Neural progenitor cell (in vitro differentiated cells): ENCODE data around the gene CTU2. TPM values are rescaled to one million over a fixed set of nuclear protein-coding genes. Genes with fewer than 3 reads are reported as not detected.
A peak's percentile ranks its signal among the peaks of the same experiment; 100 is the strongest.

ENCODE experiments used
- DNase-seq: peaks from one replicate; pipeline ENCODE4 v3.0.0-alpha.2; 2016; ENCODE audit warnings: low spot score
- H2AFZ ChIP-seq: fragments of 200-600 bp; sonication (generic); replicated peaks from 2 replicates; pipeline ENCODE4 v1.6.1; 2016; ENCODE audit warnings: antibody characterized with exemption
- H3F3A ChIP-seq: fragments of 200-600 bp; sonication (generic); 2 replicates; pipeline ENCODE4 v1.6.1; 2016; ENCODE audit warnings: antibody characterized with exemption, low read depth
- H3K27ac ChIP-seq: fragments of 200-600 bp; sonication (generic); 2 replicates; pipeline ENCODE4 v1.5.1; 2016; ENCODE audit warnings: mild to moderate bottlenecking
- H3K27me3 ChIP-seq: fragments of 200-600 bp; sonication (generic); 2 replicates; pipeline ENCODE4 v1.6.1; 2016; ENCODE audit warnings: mild to moderate bottlenecking, moderate library complexity
- H3K36me3 ChIP-seq: fragments of 200-600 bp; sonication (generic); 2 replicates; pipeline ENCODE4 v1.5.1; 2016
- H3K4me1 ChIP-seq: fragments of 200-600 bp; sonication (generic); 2 replicates; pipeline ENCODE4 v1.6.1; 2016; ENCODE audit warnings: mixed run types
- H3K4me2 ChIP-seq: fragments of 200-600 bp; sonication (generic); 2 replicates; pipeline ENCODE4 v1.6.1; 2016
- H3K4me3 ChIP-seq: fragments of 200-600 bp; sonication (generic); 2 replicates; pipeline ENCODE4 v1.5.1; 2016
- H3K79me2 ChIP-seq: fragments of 200-600 bp; sonication (generic); 2 replicates; pipeline ENCODE4 v1.6.1; 2016; ENCODE audit warnings: low read depth
- H3K9ac ChIP-seq: fragments of 200-600 bp; sonication (generic); 2 replicates; pipeline ENCODE4 v1.6.1; 2016
- H3K9me3 ChIP-seq: fragments of 200-600 bp; sonication (generic); 2 replicates; pipeline ENCODE4 v1.5.1; 2016; ENCODE audit warnings: low read depth
- H4K20me1 ChIP-seq: fragments of 200-600 bp; sonication (generic); 2 replicates; pipeline ENCODE4 v1.6.1; 2016; ENCODE audit warnings: low read depth
- H3K27ac Mint-ChIP-seq: 3 replicates; pipeline ENCODE4 v1.8.0; 2021; ENCODE audit warnings: mixed read lengths
- H3K27me3 Mint-ChIP-seq: 2 replicates; pipeline ENCODE4 v1.8.0; 2022; ENCODE audit warnings: low read depth, mild to moderate bottlenecking, inconsistent platforms, moderate library complexity, mixed read lengths; ENCODE audit not compliant: insufficient read depth
- H3K36me3 Mint-ChIP-seq: 3 replicates; pipeline ENCODE4 v1.8.0; 2021; ENCODE audit warnings: mixed read lengths
- H3K4me1 Mint-ChIP-seq: 3 replicates; pipeline ENCODE4 v1.8.0; 2021; ENCODE audit warnings: mixed read lengths
- H3K4me3 Mint-ChIP-seq: 3 replicates; pipeline ENCODE4 v1.8.0; 2021; ENCODE audit warnings: mild to moderate bottlenecking, moderate library complexity, mixed read lengths
- H3K9me3 Mint-ChIP-seq: 3 replicates; pipeline ENCODE4 v1.8.0; 2020; ENCODE audit warnings: mixed read lengths
- EZH2 ChIP-seq: fragments of 200-600 bp; sonication (generic); IDR thresholded peaks from 2 replicates; pipeline ENCODE4 v1.6.1; 2017; ENCODE audit warnings: antibody characterized with exemption, mild to moderate bottlenecking, moderate library complexity
- EZH2phosphoT487 ChIP-seq: fragments of 200-600 bp; sonication (generic); IDR thresholded peaks from 2 replicates; pipeline ENCODE4 v1.6.1; 2017; ENCODE audit warnings: antibody characterized with exemption
- total RNA-seq: library from RNA; depleted of rRNA; stranded (reverse); fragments of >200 nt; gene quantifications from 2 replicates; pipeline ENCODE4 v1.2.3, GENCODE V29; 2015; ENCODE audit warnings: low replicate concordance
- TF ChIP-seq, protein P1 (sequence below): fragments of 200-600 bp; sonication (generic); IDR thresholded peaks from 2 replicates; pipeline ENCODE4 v1.5.1; 2017; ENCODE audit warnings: antibody characterized with exemption, mild to moderate bottlenecking

Gene CTU2
- total RNA-seq, 1 donor from 2014 or later = 4.7 TPM

GRCh38 chr16:88705076-88705684 lies 1.1 kb upstream of the CTU2 start:
- no peak for TF ChIP-seq EZH2
- TF ChIP-seq EZH2phosphoT487 = no peak
- TF ChIP-seq, protein P1, sequence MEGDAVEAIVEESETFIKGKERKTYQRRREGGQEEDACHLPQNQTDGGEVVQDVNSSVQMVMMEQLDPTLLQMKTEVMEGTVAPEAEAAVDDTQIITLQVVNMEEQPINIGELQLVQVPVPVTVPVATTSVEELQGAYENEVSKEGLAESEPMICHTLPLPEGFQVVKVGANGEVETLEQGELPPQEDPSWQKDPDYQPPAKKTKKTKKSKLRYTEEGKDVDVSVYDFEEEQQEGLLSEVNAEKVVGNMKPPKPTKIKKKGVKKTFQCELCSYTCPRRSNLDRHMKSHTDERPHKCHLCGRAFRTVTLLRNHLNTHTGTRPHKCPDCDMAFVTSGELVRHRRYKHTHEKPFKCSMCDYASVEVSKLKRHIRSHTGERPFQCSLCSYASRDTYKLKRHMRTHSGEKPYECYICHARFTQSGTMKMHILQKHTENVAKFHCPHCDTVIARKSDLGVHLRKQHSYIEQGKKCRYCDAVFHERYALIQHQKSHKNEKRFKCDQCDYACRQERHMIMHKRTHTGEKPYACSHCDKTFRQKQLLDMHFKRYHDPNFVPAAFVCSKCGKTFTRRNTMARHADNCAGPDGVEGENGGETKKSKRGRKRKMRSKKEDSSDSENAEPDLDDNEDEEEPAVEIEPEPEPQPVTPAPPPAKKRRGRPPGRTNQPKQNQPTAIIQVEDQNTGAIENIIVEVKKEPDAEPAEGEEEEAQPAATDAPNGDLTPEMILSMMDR = no peak
- peak overlapping the region; percentile 92 for H3K4me3 Mint-ChIP-seq
- H3K9me3 Mint-ChIP-seq = no peaks in the 10 kb centered on the region
- peaks cover 22% of the 10 kb centered on the region for H3K4me1 Mint-ChIP-seq
- Histone ChIP-seq H3K9me3 (no peaks in the 10 kb centered on the region), H3K4me1 (peaks cover 10% of the 10 kb centered on the region), H3K9ac (peak overlapping the region; percentile 84), H3K4me2 (peak overlapping the region; percentile 99), H4K20me1 (peaks cover 19% of the 10 kb centered on the region), H3K36me3 (no peaks in the 10 kb centered on the region), H3K27me3 (no peaks in the 10 kb centered on the region), H3F3A (no peaks in the 10 kb centered on the region), H3K4me3 (peak overlapping the region; percentile 99), H2AFZ (no peak overlapping the region), H3K79me2 (peaks cover 42% of the 10 kb centered on the region), H3K27ac (no peak overlapping the region)
- H3K27me3 Mint-ChIP-seq = no peaks in the 10 kb centered on the region
- no peak for DNase-seq
- H3K36me3 Mint-ChIP-seq = no peaks in the 10 kb centered on the region
- peak overlapping the region; percentile 53 for H3K27ac Mint-ChIP-seq

DNA sequence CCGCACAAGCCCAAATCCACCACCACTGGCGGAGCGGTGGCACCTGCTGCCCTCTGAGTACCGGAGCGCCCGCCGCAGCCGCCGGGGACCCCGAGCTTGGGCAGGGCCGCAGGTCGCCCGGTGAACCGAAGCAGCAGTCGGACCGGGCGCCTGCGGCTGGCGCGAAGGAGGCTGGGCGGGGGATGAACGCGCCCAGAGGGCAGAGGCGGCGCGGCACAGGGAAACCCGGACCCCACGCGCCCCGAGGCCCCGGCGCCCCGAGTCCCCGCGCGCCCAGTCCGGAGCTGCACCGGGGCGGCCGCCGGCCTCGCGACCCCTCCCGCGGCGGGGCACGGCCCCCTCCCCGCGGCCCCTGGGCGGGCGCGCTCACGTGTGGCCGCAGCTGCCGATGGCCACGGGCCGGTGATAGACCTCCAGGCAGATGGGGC lies 488 bp upstream of the CTU2 start:
- H3K9me3 Mint-ChIP-seq = no peaks in the 10 kb centered on the region
- Histone ChIP-seq H3K4me1 (peaks cover 10% of the 10 kb centered on the region), H2AFZ (peak overlapping the region; percentile 94), H3F3A (no peaks in the 10 kb centered on the region), H3K4me3 (peak overlapping the region; percentile 99), H3K9me3 (no peaks in the 10 kb centered on the region), H3K9ac (peak overlapping the region; percentile 84), H3K27me3 (no peaks in the 10 kb centered on the region), H3K36me3 (no peaks in the 10 kb centered on the region), H3K4me2 (peak overlapping the region; percentile 99), H3K27ac (no peak overlapping the region), H3K79me2 (peaks cover 42% of the 10 kb centered on the region), H4K20me1 (peaks cover 19% of the 10 kb centered on the region)
- peak; percentile 67 for DNase-seq
- TF ChIP-seq, protein P1 = no peak
- TF ChIP-seq EZH2phosphoT487 = no peak
- no peak for TF ChIP-seq EZH2
- H3K36me3 Mint-ChIP-seq = no peaks in the 10 kb centered on the region
- H3K4me1 Mint-ChIP-seq = peaks cover 22% of the 10 kb centered on the region
- H3K27me3 Mint-ChIP-seq = no peaks in the 10 kb centered on the region
- peak overlapping the region; percentile 92 for H3K4me3 Mint-ChIP-seq
- no peak overlapping the region for H3K27ac Mint-ChIP-seq

DNA sequence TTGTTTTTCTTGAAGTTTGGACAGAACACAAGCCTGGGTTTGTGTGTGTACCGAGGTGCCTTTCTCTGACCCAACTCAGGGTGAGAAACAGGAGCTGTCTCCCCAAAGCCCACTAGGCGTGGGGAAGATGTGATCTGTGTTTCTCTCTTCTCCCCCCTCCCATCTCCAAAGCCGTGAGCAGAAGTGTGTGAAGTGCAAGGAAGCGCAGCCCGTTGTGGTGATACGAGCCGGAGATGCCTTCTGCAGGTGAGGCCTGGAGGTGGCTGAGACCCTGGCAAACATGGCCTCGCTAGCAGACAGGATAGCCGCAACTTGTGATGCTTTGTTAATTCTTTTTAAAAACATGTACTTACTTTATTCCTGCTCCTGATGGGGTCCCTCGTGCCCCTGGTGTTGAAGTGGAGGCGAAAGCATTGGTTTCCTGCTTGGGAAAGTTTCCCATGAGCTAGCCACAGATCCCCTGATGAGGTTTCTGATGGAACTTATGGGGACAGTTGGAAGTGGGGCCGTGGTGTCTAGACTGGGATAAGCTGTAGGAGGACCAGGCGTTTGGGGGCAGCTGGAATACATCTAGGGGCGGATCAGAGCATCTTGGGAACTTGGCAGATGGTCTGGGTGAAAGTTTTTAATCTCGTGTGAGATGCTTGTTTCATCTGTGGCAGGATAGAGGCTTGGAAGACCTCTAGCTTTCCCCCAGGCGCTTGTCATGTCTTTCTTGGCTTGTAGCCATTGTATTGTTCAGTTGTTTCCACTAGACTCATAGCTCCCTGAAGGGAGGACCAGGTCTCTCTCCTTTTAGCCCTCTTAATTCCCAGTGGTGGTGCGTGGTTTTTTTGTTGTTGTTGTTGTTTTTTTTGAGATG lies 893 bp downstream of the CTU2 start:
- peaks cover 19% of the 10 kb centered on the region for H4K20me1 ChIP-seq
- H3K4me2 ChIP-seq = peak overlapping the region; percentile 99
- peak overlapping the region; percentile 90 for H3K9ac ChIP-seq
- no peak overlapping the region for H2AFZ ChIP-seq
- H3K9me3 ChIP-seq = no peaks in the 10 kb centered on the region
- H3K4me1 ChIP-seq = peaks cover 10% of the 10 kb centered on the region
- no peak overlapping the region for H3K27ac ChIP-seq
- H3K79me2 ChIP-seq = peaks cover 42% of the 10 kb centered on the region
- no peaks in the 10 kb centered on the region for H3F3A ChIP-seq
- Mint-ChIP-seq H3K27ac (no peak overlapping the region), H3K4me3 (peak overlapping the region; percentile 84), H3K9me3 (no peaks in the 10 kb centered on the region), H3K27me3 (no peaks in the 10 kb centered on the region), H3K36me3 (no peaks in the 10 kb centered on the region), H3K4me1 (peaks cover 22% of the 10 kb centered on the region)
- no peaks in the 10 kb centered on the region for H3K27me3 ChIP-seq
- no peak for DNase-seq
- peak overlapping the region; percentile 99 for H3K4me3 ChIP-seq
- TF ChIP-seq, protein P1 = no peak
- TF ChIP-seq EZH2 (no peak), EZH2phosphoT487 (no peak)
- no peaks in the 10 kb centered on the region for H3K36me3 ChIP-seq
